A549 (cell line): ENCODE data around the gene SMARCAL1. TPM values are rescaled to one million over a fixed set of nuclear protein-coding genes. Genes with fewer than 3 reads are reported as not detected.

Source experiments
- ATAC-seq, 2 experiments: fragments of 200-7000 bp in 1 of 2; fragments of >200 bp in 1 of 2; cut with Nextera tagmentation in 1 of 2; cut with Tn5 transposase in 1 of 2; 3 replicates each; pipeline versions ENCODE4 v1.8.0 to v1.9.1; 2018 to 2020; ENCODE audit warnings: mild to moderate bottlenecking in 1 of 2, moderate library complexity in 1 of 2
- CTCF ChIA-PET: fragments of 300-600 bp; sonication (Branson Sonifier 250); formaldehyde crosslinking; extraction: SDS; loops from one replicate; lab custom pipeline; 2021; ENCODE audit warnings: antibody characterized with exemption, inconsistent platforms; lab: Yijun Ruan, JAX
- POLR2A ChIA-PET: fragments of 350-600 bp; formaldehyde crosslinking; extraction: SDS; loops from one replicate; lab custom pipeline; 2021; ENCODE audit warnings: antibody characterized with exemption, inconsistent platforms; lab: Yijun Ruan, JAX
- DNase-seq, 2 experiments: peaks; one replicate each; pipeline versions ENCODE4 v3.0.0 to v3.0.0-alpha.2; 2011 to 2016; ENCODE audit warnings: low read depth in 1 of 2, low spot score in 1 of 2
- FAIRE-seq: peaks from 2 replicates; lab custom pipeline; 2011; peaks lifted over from hg19 to GRCh38; lab: Jason Lieb, UNC
- H3K27ac ChIP-seq, 2 experiments: fragments of >200 bp; sonication (Bioruptor Twin); formaldehyde crosslinking; 3 replicates each; pipeline ENCODE4 v1.5.1; 2016 to 2017
- H3K4me1 ChIP-seq: fragments of >200 bp; sonication (Bioruptor Twin); formaldehyde crosslinking; 3 replicates; pipeline ENCODE4 v1.6.1; 2016
- H3K4me2 ChIP-seq: fragments of >200 bp; sonication (Bioruptor Twin); formaldehyde crosslinking; 3 replicates; pipeline ENCODE4 v1.6.1; 2016
- H3K4me3 ChIP-seq: fragments of >200 bp; sonication (Bioruptor Twin); formaldehyde crosslinking; 3 replicates; pipeline ENCODE4 v1.5.1; 2016
- H3K9me3 ChIP-seq: fragments of >200 bp; sonication (Bioruptor Twin); formaldehyde crosslinking; 3 replicates; pipeline ENCODE4 v1.6.1; 2016
- CBX2 ChIP-seq: fragments of 200-600 bp; sonication (generic); IDR thresholded peaks from 2 replicates; pipeline ENCODE4 v1.6.1; 2016; ENCODE audit warnings: low read depth, mild to moderate bottlenecking, borderline replicate concordance
- CHD2 ChIP-seq: fragments of 150-350 bp; IDR thresholded peaks from 2 replicates; pipeline ENCODE4 v1.6.1; 2014; ENCODE audit warnings: low read length; ENCODE audit not compliant: partially characterized antibody
- CHD4 ChIP-seq: fragments of 200-600 bp; sonication (generic); IDR thresholded peaks from 2 replicates; pipeline ENCODE4 v1.6.1; 2016; ENCODE audit warnings: antibody characterized with exemption, mild to moderate bottlenecking, borderline replicate concordance
- EHMT2 ChIP-seq: fragments of 200-600 bp; sonication (generic); IDR thresholded peaks from 2 replicates; pipeline ENCODE4 v1.6.1; 2016; ENCODE audit warnings: antibody characterized with exemption, low read depth, mild to moderate bottlenecking, moderate library complexity
- FOSB ChIP-seq: fragments of 250-450 bp; sonication (Bioruptor Pico); IDR thresholded peaks from 2 replicates; pipeline ENCODE4 v1.5.0; 2020; ENCODE audit warnings: mild to moderate bottlenecking, moderate library complexity
- GATA3 ChIP-seq: IDR thresholded peaks from 2 replicates; pipeline ENCODE4 v1.6.1; 2012; ENCODE audit warnings: borderline replicate concordance
- HOXA7 ChIP-seq: fragments of 250-450 bp; sonication (Bioruptor Pico); IDR thresholded peaks from 2 replicates; pipeline ENCODE4 v1.5.0; 2020; ENCODE audit warnings: mild to moderate bottlenecking, moderate library complexity
- JUNB ChIP-seq: fragments of >200 bp; sonication (Bioruptor Twin); formaldehyde crosslinking; IDR thresholded peaks from 2 replicates; pipeline ENCODE4 v1.6.1; 2016
- KDM1A ChIP-seq: fragments of 200-600 bp; sonication (generic); IDR thresholded peaks from 2 replicates; pipeline ENCODE4 v1.6.1; 2016; ENCODE audit warnings: low read depth, mild to moderate bottlenecking
- NR3C1 ChIP-seq: fragments of >200 bp; sonication (Bioruptor Twin); formaldehyde crosslinking; IDR thresholded peaks from 3 replicates; pipeline ENCODE4 v1.6.1; 2017
- RNF2 ChIP-seq: fragments of 200-600 bp; sonication (generic); IDR thresholded peaks from 2 replicates; pipeline ENCODE4 v1.6.1; 2016; ENCODE audit warnings: low read depth, mild to moderate bottlenecking, antibody characterized with exemption, moderate library complexity, borderline replicate concordance
- WGBS: methylation state at CpG from one replicate; pipeline ENCODE4 v1.1.6; 2017; ENCODE audit errors: missing lambda C conversion rate; 5-methylcytosine and 5-hydroxymethylcytosine counted together
- polyA plus RNA-seq, 4 experiments: library from polyadenylated mRNA; depleted of rRNA in 3 of 4; stranded (reverse); fragments of >200 nt; fragmentation: RNase III in 1 of 4; extraction: RNeasy Plus Mini Kit Qiagen cat#74134 plus additional on column Dnase treatment in 1 of 4; gene quantifications; 2 replicates in 3 of 4; 3 replicates in 1 of 4; pipeline ENCODE4 v1.2.3, GENCODE V29; 2011 to 2017
- TF ChIP-seq, protein P1 (sequence below): fragments of 150-350 bp; IDR thresholded peaks from 2 replicates; pipeline ENCODE4 v1.6.1; 2014; ENCODE audit warnings: low read depth, mild to moderate bottlenecking, low read length

Gene SMARCAL1
- polyA plus RNA-seq, 2 of the 4 experiments (the other 2 are of a cell fraction): 18.4 to 28.7 TPM

DNA sequence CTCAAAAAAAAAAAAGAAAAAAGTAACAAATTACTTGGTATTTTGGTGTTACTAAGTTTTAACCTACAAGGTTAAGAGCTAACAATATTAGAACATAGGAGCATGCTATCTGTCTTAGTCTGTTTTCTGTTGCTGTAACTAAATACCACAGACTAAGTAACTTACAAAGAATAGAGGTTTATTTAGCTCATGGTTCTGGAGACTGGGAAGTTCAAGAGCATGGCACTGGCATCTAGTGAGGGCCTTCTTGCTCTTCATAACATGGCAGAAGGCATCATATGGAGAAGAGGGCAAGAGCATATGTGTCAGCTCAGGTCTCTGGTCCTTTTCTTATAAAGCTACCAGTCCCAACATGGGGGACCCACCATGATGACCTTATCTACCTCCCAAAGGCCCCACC, 36.5 kb downstream of the SMARCAL1 start:
- CTCF ChIA-PET: interaction anchor here (1.1 kb wide), 1 partner anchor 13 kb away, joined by 4 read pairs; no protein-coding TSS in a partner anchor
- POLR2A ChIA-PET: interaction anchor here (1.2 kb wide), 1 partner anchor 50 kb away, joined by 4 read pairs; the partner anchor contains the start of gene RPL37A
- TF ChIP-seq CHD2: no peak
- TF ChIP-seq NR3C1: no peak
- TF ChIP-seq RNF2: no peak
- no peak for TF ChIP-seq GATA3
- no peak for TF ChIP-seq JUNB
- TF ChIP-seq, protein P1, sequence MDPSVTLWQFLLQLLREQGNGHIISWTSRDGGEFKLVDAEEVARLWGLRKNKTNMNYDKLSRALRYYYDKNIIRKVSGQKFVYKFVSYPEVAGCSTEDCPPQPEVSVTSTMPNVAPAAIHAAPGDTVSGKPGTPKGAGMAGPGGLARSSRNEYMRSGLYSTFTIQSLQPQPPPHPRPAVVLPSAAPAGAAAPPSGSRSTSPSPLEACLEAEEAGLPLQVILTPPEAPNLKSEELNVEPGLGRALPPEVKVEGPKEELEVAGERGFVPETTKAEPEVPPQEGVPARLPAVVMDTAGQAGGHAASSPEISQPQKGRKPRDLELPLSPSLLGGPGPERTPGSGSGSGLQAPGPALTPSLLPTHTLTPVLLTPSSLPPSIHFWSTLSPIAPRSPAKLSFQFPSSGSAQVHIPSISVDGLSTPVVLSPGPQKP: no peak
- TF ChIP-seq, all 56 proteins: peak for 0
- ATAC-seq: no peak
- no peak overlapping the region for H3K4me2 ChIP-seq
- no peak for FAIRE-seq
- DNase-seq: no peak
- H3K4me1 ChIP-seq: no peaks in the 10 kb centered on the region
- no peaks in the 10 kb centered on the region for H3K9me3 ChIP-seq
- no peak overlapping the region for H3K27ac ChIP-seq
- H3K4me3 ChIP-seq: no peak overlapping the region

DNA sequence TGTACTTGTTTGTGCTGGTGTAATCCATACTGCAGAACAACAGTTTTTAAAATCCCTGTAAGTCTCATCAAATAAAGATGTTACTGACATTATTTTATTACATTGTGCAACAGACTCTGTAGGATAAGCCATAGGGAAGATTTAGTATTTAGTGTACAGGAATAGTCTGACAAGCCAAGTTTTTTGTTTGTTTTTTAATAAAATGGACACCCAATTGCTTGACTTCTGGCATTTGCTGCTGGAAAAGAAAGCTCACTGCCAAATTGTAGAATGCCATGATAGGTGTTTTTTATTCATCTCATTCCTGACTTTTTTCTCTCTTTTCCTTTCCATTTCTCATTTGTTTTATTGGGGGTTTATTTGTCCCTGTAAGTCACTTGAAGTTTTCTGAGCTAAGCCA, 38.1 kb downstream of the SMARCAL1 start:
- Histone ChIP-seq H3K4me1 (no peaks in the 10 kb centered on the region), H3K4me3 (no peak overlapping the region), H3K4me2 (no peak overlapping the region), H3K27ac (no peak overlapping the region), H3K9me3 (no peaks in the 10 kb centered on the region)
- ChIA-PET CTCF (interaction anchor here (0.8 to 1.2 kb wide), 2 partner anchors 15 to 228 kb away, joined by 3 read pairs; no protein-coding TSS in a partner anchor), POLR2A (no interaction called here)
- FAIRE-seq: no peak
- DNase-seq: no peak
- ATAC-seq: no peak
- no peak for TF ChIP-seq FOSB (CRISPR knock-in tag)

- no peak for TF ChIP-seq CBX2
Observed at GRCh38 chr2:216450784-216451183, 38.5 kb downstream of the SMARCAL1 start.

DNA sequence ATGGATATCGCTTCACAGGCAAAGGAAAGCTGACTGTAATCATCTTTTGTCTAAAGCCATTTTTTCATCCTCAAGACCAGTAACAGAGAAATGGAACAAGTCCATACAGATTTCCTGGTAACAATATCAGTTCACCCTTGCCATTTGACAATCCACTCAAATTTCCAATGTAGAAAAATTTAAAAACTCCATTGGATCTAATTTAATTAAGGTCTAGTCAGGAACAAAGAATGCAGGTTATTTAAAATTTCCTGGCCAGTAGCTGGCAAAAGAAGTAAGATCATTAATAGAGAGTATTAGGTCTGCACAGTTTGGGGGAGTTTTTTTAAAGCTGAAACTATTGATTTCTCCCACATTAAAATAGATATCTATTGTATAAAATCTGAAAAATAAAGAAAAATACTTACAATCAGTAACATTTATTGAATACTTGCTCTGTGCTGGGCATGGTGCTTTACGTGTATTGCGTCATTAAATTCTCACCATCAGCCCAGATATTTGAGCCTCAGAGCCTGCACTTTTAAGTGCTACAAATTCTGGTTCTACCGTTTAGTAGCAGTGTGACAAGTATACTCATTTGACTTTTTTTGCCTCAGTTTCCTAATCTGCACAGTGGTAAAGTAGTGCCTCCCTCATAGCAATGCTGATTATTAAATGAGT, 41.8 kb downstream of the SMARCAL1 start:
- TF ChIP-seq CHD4: no peak
- no peak for TF ChIP-seq JUNB
- H3K27ac ChIP-seq: no peak overlapping the region
- no peak overlapping the region for H3K4me2 ChIP-seq
- 93% methylated on average over 4 of the region's 4 CpGs for WGBS
- no peak for FAIRE-seq
- H3K9me3 ChIP-seq: no peaks in the 10 kb centered on the region
- DNase-seq: no peak
- POLR2A ChIA-PET: no interaction called here
- CTCF ChIA-PET: no interaction called here
- no peak for ATAC-seq
- H3K4me3 ChIP-seq: no peak overlapping the region
- H3K4me1 ChIP-seq: no peaks in the 10 kb centered on the region

More at GRCh38 chr2:216450784-216451183, 38.5 kb downstream of the SMARCAL1 start:
- Histone ChIP-seq H3K9me3 (no peaks in the 10 kb centered on the region), H3K27ac (no peak overlapping the region), H3K4me1 (no peaks in the 10 kb centered on the region), H3K4me3 (no peak overlapping the region), H3K4me2 (no peak overlapping the region)
- no peak for DNase-seq
- no peak for FAIRE-seq
- ChIA-PET POLR2A (no interaction called here), CTCF (interaction anchor here (0.8 to 1.2 kb wide), 2 partner anchors 16 to 229 kb away, joined by 3 read pairs; no protein-coding TSS in a partner anchor)
- whole genome bisulfite sequencing: 100% methylated on average over 6 of the region's 7 CpGs
- no peak for ATAC-seq

- no peak overlapping the region for H3K4me2 ChIP-seq
- ATAC-seq (no peak), FAIRE-seq (no peak), DNase-seq (no peak)
- 84% methylated on average over 2 of the region's 2 CpGs for WGBS
- CTCF ChIA-PET: interaction anchor here (0.6 kb wide), 1 partner anchor 200 kb away, joined by 3 read pairs; no protein-coding TSS in a partner anchor
- H3K9me3 ChIP-seq: no peaks in the 10 kb centered on the region
- TF ChIP-seq CHD4 (no peak), EHMT2 (no peak), HOXA7 (CRISPR knock-in tag) (no peak), KDM1A (no peak)
- TF ChIP-seq, all 56 proteins: peak for 0
- Histone ChIP-seq H3K27ac (no peak overlapping the region), H3K4me3 (no peak overlapping the region), H3K4me1 (no peaks in the 10 kb centered on the region)
- POLR2A ChIA-PET: no interaction called here
Observed at GRCh38 chr2:216463148-216463547, 50.9 kb downstream of the SMARCAL1 start.
